ENCODE measurements around the gene CAT.

Gene CAT

DNA sequence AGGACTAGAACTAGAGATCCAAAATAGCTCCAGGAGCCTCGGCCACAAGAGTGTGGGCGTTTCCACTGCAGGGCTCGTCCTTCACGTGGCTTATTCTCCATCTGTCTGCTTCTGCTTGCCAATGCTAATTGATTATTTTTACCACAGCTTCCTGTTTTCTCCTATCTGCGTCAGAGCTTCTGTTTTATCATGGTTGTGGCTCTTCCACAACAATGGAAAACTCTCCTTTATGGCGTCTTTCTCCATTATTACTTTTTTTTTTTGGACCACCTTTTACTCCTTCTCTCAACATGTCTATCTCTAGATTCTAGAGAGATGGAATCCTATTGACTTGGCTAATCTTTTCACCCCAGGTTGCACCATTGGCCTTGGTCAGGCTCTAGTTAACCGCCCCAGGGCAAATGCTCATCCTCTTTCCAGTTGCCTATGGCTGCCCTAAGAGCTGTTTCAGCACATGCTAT is 25.9 kb downstream of the CAT start:
- DNase-seq (ENCODE audit: low read depth) = no peak
- no peak overlapping the region for H3K4me3 ChIP-seq (replicated peaks; ENCODE audit: low read depth, low read length)
- TF ChIP-seq, protein P1, sequence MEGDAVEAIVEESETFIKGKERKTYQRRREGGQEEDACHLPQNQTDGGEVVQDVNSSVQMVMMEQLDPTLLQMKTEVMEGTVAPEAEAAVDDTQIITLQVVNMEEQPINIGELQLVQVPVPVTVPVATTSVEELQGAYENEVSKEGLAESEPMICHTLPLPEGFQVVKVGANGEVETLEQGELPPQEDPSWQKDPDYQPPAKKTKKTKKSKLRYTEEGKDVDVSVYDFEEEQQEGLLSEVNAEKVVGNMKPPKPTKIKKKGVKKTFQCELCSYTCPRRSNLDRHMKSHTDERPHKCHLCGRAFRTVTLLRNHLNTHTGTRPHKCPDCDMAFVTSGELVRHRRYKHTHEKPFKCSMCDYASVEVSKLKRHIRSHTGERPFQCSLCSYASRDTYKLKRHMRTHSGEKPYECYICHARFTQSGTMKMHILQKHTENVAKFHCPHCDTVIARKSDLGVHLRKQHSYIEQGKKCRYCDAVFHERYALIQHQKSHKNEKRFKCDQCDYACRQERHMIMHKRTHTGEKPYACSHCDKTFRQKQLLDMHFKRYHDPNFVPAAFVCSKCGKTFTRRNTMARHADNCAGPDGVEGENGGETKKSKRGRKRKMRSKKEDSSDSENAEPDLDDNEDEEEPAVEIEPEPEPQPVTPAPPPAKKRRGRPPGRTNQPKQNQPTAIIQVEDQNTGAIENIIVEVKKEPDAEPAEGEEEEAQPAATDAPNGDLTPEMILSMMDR (IDR thresholded peaks at IDR 0.05; ENCODE audit: low read length, missing control alignments) = no peak

DNA sequence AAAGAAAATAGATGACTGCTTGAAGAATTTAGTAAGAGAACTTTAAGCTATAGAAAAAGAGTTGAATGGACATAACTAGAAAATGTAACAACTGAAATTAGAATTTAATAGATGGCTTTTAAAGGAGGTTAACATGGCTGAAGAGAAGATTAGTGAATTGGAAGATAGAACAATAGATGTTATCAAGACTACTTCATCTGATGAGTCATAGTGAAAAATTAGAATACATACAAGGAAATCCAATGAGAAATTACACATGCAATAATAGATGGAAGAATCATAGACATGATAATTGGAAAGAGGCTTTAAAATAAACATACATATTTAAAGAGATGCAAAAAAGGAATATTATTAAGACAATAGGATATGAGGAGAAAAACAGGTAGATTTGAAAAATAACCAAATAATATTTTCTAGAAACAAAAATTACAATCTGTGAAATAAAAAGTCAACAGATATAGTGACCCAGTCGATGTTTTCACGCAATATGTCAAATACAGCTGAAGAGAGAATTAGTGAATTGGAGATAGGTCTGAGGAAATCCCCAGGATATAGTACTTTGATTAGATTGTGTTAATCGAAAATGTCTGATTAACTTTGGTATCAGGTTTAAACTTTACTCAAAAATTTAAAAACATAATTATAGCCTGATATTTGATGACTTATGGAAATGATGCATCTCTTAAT is 28.2 kb downstream of the CAT start:
- H3K4me3 ChIP-seq (replicated peaks; ENCODE audit: low read depth, low read length) = no peak overlapping the region
- peak; percentile 3 for DNase-seq (ENCODE audit: low read depth)
- TF ChIP-seq, protein P1 (IDR thresholded peaks at IDR 0.05; ENCODE audit: low read length, missing control alignments) = no peak

DNA sequence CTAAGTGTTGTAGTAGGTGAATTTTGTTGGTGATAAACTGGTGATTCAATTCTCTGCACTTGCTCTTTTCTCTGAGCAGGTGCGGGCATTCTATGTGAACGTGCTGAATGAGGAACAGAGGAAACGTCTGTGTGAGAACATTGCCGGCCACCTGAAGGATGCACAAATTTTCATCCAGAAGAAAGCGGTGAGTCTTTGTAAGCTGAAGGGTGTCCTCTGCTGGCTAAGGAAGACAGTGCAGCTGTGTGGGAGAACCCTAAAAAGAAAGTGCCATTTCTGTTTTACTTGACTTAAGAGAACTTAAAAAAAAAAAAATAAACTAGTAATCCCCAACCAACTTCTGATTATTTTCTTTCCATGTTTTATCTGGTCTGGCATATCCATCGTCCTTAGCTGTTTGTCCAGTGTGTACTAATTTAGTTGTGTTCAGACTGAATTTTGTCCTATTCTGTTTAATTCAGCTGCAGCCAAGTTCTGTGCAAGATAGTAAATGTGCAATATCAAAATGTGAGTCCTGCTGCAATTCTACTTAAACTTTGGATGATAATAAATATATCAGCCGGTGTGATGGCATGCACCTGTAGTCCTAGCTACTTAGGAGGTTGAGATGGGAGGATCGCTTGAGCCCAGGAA is 29.6 kb downstream of the CAT start:
- TF ChIP-seq, protein P1 (IDR thresholded peaks at IDR 0.05; ENCODE audit: low read length, missing control alignments) = peak; percentile 53

DNA sequence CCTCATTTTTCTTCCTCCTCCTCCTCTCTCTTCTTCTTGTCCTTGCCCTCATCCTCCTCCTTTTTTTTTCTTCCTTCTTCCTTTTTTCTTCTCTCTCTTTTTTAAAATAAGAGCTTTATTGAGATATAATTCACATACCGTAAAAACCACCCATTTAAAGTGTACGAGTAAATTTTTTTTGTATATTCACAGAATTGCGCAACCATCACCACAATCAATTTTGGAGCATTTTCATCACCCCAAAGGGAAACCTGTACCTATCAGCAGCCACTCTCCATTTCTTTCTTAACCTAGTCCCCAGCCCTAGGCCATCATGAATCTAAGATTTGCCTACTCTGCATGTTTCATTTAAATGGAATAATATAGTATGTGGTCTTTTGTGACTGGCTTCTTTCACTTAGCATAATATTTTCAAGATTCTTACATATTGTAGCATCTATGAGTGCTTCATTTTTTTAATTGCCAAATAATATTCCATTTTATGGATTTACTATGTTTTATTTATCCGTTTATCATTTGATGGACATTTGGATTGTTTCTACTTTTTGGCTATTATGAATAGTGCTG is 35.0 kb downstream of the CAT start:
- no peak for DNase-seq (ENCODE audit: low read depth)
- TF ChIP-seq, protein P1 (IDR thresholded peaks at IDR 0.05; ENCODE audit: low read length, missing control alignments) = no peak
- no peak overlapping the region for H3K4me3 ChIP-seq (replicated peaks; ENCODE audit: low read depth, low read length)

More for the DNA sequence above, 29.6 kb downstream of the CAT start:
- DNase-seq (ENCODE audit: low read depth) = peak; percentile 23
- no peak overlapping the region for H3K4me3 ChIP-seq (replicated peaks; ENCODE audit: low read depth, low read length)

DNA sequence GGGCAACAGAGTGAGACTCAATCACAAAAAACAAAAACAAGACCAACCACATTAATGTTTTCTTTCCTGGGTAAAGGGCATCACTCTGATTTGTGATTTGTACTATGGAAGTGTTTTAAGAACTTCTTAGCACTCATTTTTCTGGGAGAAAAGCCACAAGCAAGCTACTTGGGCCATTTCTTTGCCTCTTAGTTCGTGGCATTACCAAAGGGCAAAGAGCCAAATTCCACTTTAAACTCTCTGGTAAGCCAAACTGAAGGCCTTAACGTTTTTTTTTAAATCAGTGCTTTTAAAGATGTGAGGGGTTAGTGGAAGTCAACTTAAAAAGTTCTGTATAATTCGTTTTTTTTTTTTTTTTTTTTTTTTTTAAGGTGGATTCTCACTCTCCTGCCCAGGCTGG is 36.9 kb downstream of the CAT start:
- no peak for DNase-seq (ENCODE audit: low read depth)
- TF ChIP-seq, protein P1 (IDR thresholded peaks at IDR 0.05; ENCODE audit: low read length, missing control alignments) = no peak
- no peak overlapping the region for H3K4me3 ChIP-seq (replicated peaks; ENCODE audit: low read depth, low read length)

DNA sequence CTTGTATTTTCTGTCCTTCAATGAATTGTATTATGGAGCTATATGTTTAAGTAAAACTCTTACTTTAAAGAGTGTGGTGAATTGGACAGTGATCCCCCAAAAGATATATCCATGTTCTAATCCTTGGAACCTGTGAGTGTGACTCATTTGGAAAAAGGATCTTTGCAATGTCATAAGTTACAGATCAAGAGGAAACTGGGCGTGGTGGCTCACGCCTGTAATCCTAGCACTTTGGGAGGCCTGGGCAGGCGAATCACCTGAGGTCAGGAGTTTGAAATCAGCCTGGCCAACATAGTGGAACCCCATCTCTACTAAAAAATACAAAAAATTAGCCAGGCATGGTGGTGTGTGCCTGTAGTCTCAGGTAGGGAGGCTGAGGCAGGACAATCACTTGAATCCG is 38.1 kb downstream of the CAT start:
- TF ChIP-seq, protein P1 (IDR thresholded peaks at IDR 0.05; ENCODE audit: low read length, missing control alignments) = no peak
- no peak overlapping the region for H3K4me3 ChIP-seq (replicated peaks; ENCODE audit: low read depth, low read length)
- no peak for DNase-seq (ENCODE audit: low read depth)
